ENCODE results near the gene RAVER1.

- TF ChIP-seq POLR2A (IDR thresholded peaks at IDR 0.05) (no peak), CTCF (IDR thresholded peaks at IDR 0.05) (no peak), EP300 (IDR thresholded peaks at IDR 0.05) (no peak)
Observed at GRCh38 chr19:10363789-10364281, 30.5 kb upstream of the RAVER1 start.

All from tibial nerve (tissue), 4 donors.